NCI-H774 (cell line): ENCODE measurements around the gene TRMT10A.

Source experiments
- DNase-seq: peaks from one replicate; lab custom pipeline; 2025; lab: John Stamatoyannopoulos, UW

TRMT10A gene

GRCh38 chr4:99563310-99564186, at the start of gene TRMT10A:
TRMT10A (minus strand) TSS chr4:99564039; CDS start chr4:99559338, 4,701 bp downstream.
- peak; percentile 72 for DNase-seq

GRCh38 chr4:99612704-99613103, 48.9 kb upstream of the TRMT10A start:
- DNase-seq, result no peak

GRCh38 chr4:99612281-99612680, 48.4 kb upstream of the TRMT10A start:
- DNase-seq, result no peak

GRCh38 chr4:99610605-99611175, 46.9 kb upstream of the TRMT10A start:
- DNase-seq, result no peak

- no peak for DNase-seq
Measured at GRCh38 chr4:99608417-99608816, 44.6 kb upstream of the TRMT10A start.

- no peak for DNase-seq
Measured at GRCh38 chr4:99606716-99607115, 42.9 kb upstream of the TRMT10A start.

GRCh38 chr4:99594818-99595217, 31.0 kb upstream of the TRMT10A start:
- no peak for DNase-seq

- DNase-seq, result no peak
Measured at GRCh38 chr4:99593781-99594641, 30.2 kb upstream of the TRMT10A start.

GRCh38 chr4:99591757-99592156, 27.9 kb upstream of the TRMT10A start:
- no peak for DNase-seq

- DNase-seq, result no peak
Measured at GRCh38 chr4:99587803-99588202, 24.0 kb upstream of the TRMT10A start.

- no peak for DNase-seq
Measured at GRCh38 chr4:99587309-99587708, 23.5 kb upstream of the TRMT10A start.

- no peak for DNase-seq
Measured at GRCh38 chr4:99586797-99587196, 23.0 kb upstream of the TRMT10A start.

GRCh38 chr4:99586322-99586721, 22.5 kb upstream of the TRMT10A start:
- no peak for DNase-seq

GRCh38 chr4:99585516-99585915, 21.7 kb upstream of the TRMT10A start:
- DNase-seq, result no peak

GRCh38 chr4:99578714-99579113, 14.9 kb upstream of the TRMT10A start:
- DNase-seq, result no peak

- no peak for DNase-seq
Measured at GRCh38 chr4:99574530-99575324, 10.9 kb upstream of the TRMT10A start, which contains the start of gene MTTP. MTTP (plus strand) TSS chr4:99574824; CDS start chr4:99574910, 86 bp downstream.

GRCh38 chr4:99573735-99574368, 10.0 kb upstream of the TRMT10A start:
- DNase-seq, result no peak

GRCh38 chr4:99572527-99573240, 8.8 kb upstream of the TRMT10A start:
- no peak for DNase-seq

- no peak for DNase-seq
Measured at GRCh38 chr4:99571883-99572282, 8.0 kb upstream of the TRMT10A start.

GRCh38 chr4:99564921-99565320, 1.1 kb upstream of the TRMT10A start:
- DNase-seq, result no peak
